Loucy (cell line): ENCODE results near the gene LCN10.

ENCODE experiments used
- H2AFZ ChIP-seq: fragments of 200-600 bp; sonication (generic); 2 replicates; pipeline ENCODE4 v1.6.0; 2016; ENCODE audit warnings: antibody characterized with exemption, mild to moderate bottlenecking, low read length, moderate library complexity
- H3F3A ChIP-seq: fragments of 200-600 bp; 2 replicates; pipeline ENCODE4 v1.6.0; 2016; ENCODE audit warnings: antibody characterized with exemption, low read depth, mild to moderate bottlenecking
- H3K27me3 ChIP-seq: fragments of 200-600 bp; sonication (generic); 2 replicates; pipeline ENCODE4 v1.6.1; 2014; ENCODE audit warnings: low read length, mild to moderate bottlenecking; ENCODE audit not compliant: insufficient read depth, poor library complexity, severe bottlenecking
- H3K36me3 ChIP-seq: fragments of 200-600 bp; sonication (generic); 2 replicates; pipeline ENCODE4 v1.6.1; 2016; ENCODE audit warnings: low read length; ENCODE audit not compliant: insufficient read depth
- H3K4me1 ChIP-seq: fragments of 200-600 bp; sonication (generic); 2 replicates; pipeline ENCODE4 v1.5.1; 2014; ENCODE audit warnings: low read length, mild to moderate bottlenecking; ENCODE audit not compliant: insufficient read depth, poor library complexity, severe bottlenecking
- H3K4me2 ChIP-seq: fragments of 200-600 bp; sonication (generic); 2 replicates; pipeline ENCODE4 v1.6.0; 2014; ENCODE audit warnings: antibody characterized with exemption, low read length, low read depth, mild to moderate bottlenecking; ENCODE audit not compliant: poor library complexity, severe bottlenecking
- H3K4me3 ChIP-seq: fragments of 200-600 bp; sonication (generic); 2 replicates; pipeline ENCODE4 v1.5.1; 2014; ENCODE audit warnings: low read length, mild to moderate bottlenecking, mixed read lengths; ENCODE audit not compliant: poor library complexity, severe bottlenecking
- H3K79me2 ChIP-seq: fragments of 200-600 bp; sonication (generic); 2 replicates; pipeline ENCODE4 v1.6.1; 2014; ENCODE audit warnings: low read length; ENCODE audit not compliant: insufficient read depth
- H3K9ac ChIP-seq: fragments of 200-600 bp; sonication (generic); 2 replicates; pipeline ENCODE4 v1.6.0; 2014; ENCODE audit warnings: mild to moderate bottlenecking, low read depth, low read length, moderate library complexity; ENCODE audit not compliant: poor library complexity, severe bottlenecking
- H3K9me2 ChIP-seq: fragments of 200-600 bp; sonication (generic); replicated peaks from 2 replicates; pipeline ENCODE4 v1.6.1; 2016; ENCODE audit warnings: low read depth, low read length, mixed read lengths
- H3K9me3 ChIP-seq: fragments of 200-600 bp; sonication (generic); 2 replicates; pipeline ENCODE4 v1.6.1; 2014; ENCODE audit warnings: mild to moderate bottlenecking, antibody characterized with exemption, low read length, low read depth; ENCODE audit not compliant: insufficient read depth
- H4K20me1 ChIP-seq: fragments of 200-600 bp; sonication (generic); 2 replicates; pipeline ENCODE4 v1.6.0; 2014; ENCODE audit warnings: antibody characterized with exemption, low read length, mild to moderate bottlenecking; ENCODE audit not compliant: insufficient read depth, poor library complexity, severe bottlenecking
- EZH2phosphoT487 ChIP-seq: fragments of 200-600 bp; IDR thresholded peaks from 2 replicates; pipeline ENCODE4 v1.6.1; 2018; ENCODE audit warnings: antibody characterized with exemption, mild to moderate bottlenecking, moderate library complexity, borderline replicate concordance
- TF ChIP-seq, protein P1 (sequence below): fragments of 200-600 bp; sonication (generic); conservative IDR thresholded peaks from 2 replicates; pipeline ENCODE4 v1.5.1; 2014; ENCODE audit warnings: mild to moderate bottlenecking, antibody characterized with exemption, low read length

Gene LCN10

DNA sequence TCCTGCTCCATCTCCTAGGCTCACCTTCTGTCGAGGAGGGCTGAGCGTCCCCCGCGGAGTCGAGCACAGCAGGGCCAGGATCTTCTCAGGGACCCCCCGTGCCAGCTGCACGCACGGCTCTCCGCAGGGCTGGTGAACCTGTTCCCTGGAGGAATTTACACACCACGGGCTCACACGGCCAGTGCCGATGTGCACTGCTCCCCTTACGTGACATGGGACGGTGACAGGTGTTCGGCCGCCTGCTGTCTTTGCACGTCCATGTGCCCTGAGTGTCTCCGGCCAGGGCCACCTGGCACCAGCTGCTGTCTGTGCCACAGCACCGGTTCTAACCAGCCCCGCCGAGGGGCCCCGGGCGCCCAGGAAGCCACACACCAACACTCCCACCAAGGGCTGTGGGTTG, 46.8 kb downstream of the LCN10 start:
- H3K4me2 ChIP-seq, result no peak overlapping the region
- no peaks in the 10 kb centered on the region for H3K4me1 ChIP-seq
- TF ChIP-seq EZH2phosphoT487, result no peak
- TF ChIP-seq, protein P1, sequence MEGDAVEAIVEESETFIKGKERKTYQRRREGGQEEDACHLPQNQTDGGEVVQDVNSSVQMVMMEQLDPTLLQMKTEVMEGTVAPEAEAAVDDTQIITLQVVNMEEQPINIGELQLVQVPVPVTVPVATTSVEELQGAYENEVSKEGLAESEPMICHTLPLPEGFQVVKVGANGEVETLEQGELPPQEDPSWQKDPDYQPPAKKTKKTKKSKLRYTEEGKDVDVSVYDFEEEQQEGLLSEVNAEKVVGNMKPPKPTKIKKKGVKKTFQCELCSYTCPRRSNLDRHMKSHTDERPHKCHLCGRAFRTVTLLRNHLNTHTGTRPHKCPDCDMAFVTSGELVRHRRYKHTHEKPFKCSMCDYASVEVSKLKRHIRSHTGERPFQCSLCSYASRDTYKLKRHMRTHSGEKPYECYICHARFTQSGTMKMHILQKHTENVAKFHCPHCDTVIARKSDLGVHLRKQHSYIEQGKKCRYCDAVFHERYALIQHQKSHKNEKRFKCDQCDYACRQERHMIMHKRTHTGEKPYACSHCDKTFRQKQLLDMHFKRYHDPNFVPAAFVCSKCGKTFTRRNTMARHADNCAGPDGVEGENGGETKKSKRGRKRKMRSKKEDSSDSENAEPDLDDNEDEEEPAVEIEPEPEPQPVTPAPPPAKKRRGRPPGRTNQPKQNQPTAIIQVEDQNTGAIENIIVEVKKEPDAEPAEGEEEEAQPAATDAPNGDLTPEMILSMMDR, result no peak
- H3K79me2 ChIP-seq, result no peaks in the 10 kb centered on the region
- H3K9me3 ChIP-seq, result no peaks in the 10 kb centered on the region
- H3K4me3 ChIP-seq, result no peak overlapping the region
- no peak overlapping the region for H3K9ac ChIP-seq
- no peaks in the 10 kb centered on the region for H4K20me1 ChIP-seq
- no peak overlapping the region for H2AFZ ChIP-seq
- no peaks in the 10 kb centered on the region for H3K9me2 ChIP-seq
- no peaks in the 10 kb centered on the region for H3K36me3 ChIP-seq
- H3K27me3 ChIP-seq, result no peaks in the 10 kb centered on the region
- H3F3A ChIP-seq, result no peaks in the 10 kb centered on the region

- H3K27me3 ChIP-seq, result no peaks in the 10 kb centered on the region
- H3K9me2 ChIP-seq, result no peaks in the 10 kb centered on the region
- no peaks in the 10 kb centered on the region for H3K36me3 ChIP-seq
- TF ChIP-seq, protein P1, result no peak
- no peak for TF ChIP-seq EZH2phosphoT487
- no peaks in the 10 kb centered on the region for H3K9me3 ChIP-seq
- H3K9ac ChIP-seq, result no peak overlapping the region
- no peaks in the 10 kb centered on the region for H4K20me1 ChIP-seq
- H3F3A ChIP-seq, result no peaks in the 10 kb centered on the region
- H2AFZ ChIP-seq, result no peak overlapping the region
- no peaks in the 10 kb centered on the region for H3K4me1 ChIP-seq
- no peak overlapping the region for H3K4me3 ChIP-seq
- no peaks in the 10 kb centered on the region for H3K79me2 ChIP-seq
- no peak overlapping the region for H3K4me2 ChIP-seq
Observed at GRCh38 chr9:136695435-136695895, 47.3 kb downstream of the LCN10 start.

- Histone ChIP-seq H3K79me2 (no peaks in the 10 kb centered on the region), H2AFZ (no peak overlapping the region), H3K4me2 (no peak overlapping the region), H3K4me3 (no peak overlapping the region), H3F3A (no peaks in the 10 kb centered on the region), H3K9me3 (no peaks in the 10 kb centered on the region), H3K9me2 (no peaks in the 10 kb centered on the region), H3K36me3 (no peaks in the 10 kb centered on the region), H4K20me1 (no peaks in the 10 kb centered on the region), H3K4me1 (no peaks in the 10 kb centered on the region), H3K27me3 (no peaks in the 10 kb centered on the region), H3K9ac (no peak overlapping the region)
- TF ChIP-seq, protein P1, result no peak
- no peak for TF ChIP-seq EZH2phosphoT487
Observed at GRCh38 chr9:136694872-136695247, 47.9 kb downstream of the LCN10 start.
